Neural progenitor cell (in vitro differentiated cells): Measurements from ENCODE around the gene SAP30L.
A peak's percentile ranks its signal among the peaks of the same experiment; 100 is the strongest.

ENCODE experiments used
- CTCF ChIP-seq: fragments of 200-600 bp; sonication (generic); IDR thresholded peaks from 2 replicates; pipeline ENCODE4 v1.5.1; 2017; ENCODE audit warnings: antibody characterized with exemption, mild to moderate bottlenecking
- EZH2 ChIP-seq: fragments of 200-600 bp; sonication (generic); IDR thresholded peaks from 2 replicates; pipeline ENCODE4 v1.6.1; 2017; ENCODE audit warnings: antibody characterized with exemption, mild to moderate bottlenecking, moderate library complexity
- EZH2phosphoT487 ChIP-seq: fragments of 200-600 bp; sonication (generic); IDR thresholded peaks from 2 replicates; pipeline ENCODE4 v1.6.1; 2017; ENCODE audit warnings: antibody characterized with exemption

- peak; percentile 94 for TF ChIP-seq EZH2phosphoT487
- TF ChIP-seq CTCF, result no peak
- peak; percentile 98 for TF ChIP-seq EZH2
These were observed 27.2 kb downstream of the SAP30L start for GRCh38 chr5:154472871-154473580.
